Renal cortical epithelial cell (primary cell): ENCODE data around the gene SETD2. TPM values are rescaled to one million over a fixed set of nuclear protein-coding genes. Genes with fewer than 3 reads are reported as not detected.

Experiments
- total RNA-seq: library from RNA; depleted of rRNA; stranded (reverse); fragments of >200 nt; gene quantifications from 2 replicates; pipeline ENCODE4 v1.2.3, GENCODE V29; 2014

Gene SETD2
- total RNA-seq, 1 donor from 2014 or later, result 75.3 TPM

Other genes starting within 250 kb of the SETD2 start
- 22.3 and 26.2 TPM in 2 replicates for gene CCDC12, start 187.4 kb downstream of the SETD2 start, total RNA-seq
- 14.2 and 25.6 TPM in 2 replicates for gene NBEAL2, start 184.4 kb downstream of the SETD2 start, total RNA-seq
- 16.7 and 19.8 TPM in 2 replicates for gene KIF9, start 118.7 kb upstream of the SETD2 start, total RNA-seq
- gene KLHL18, start 118.8 kb upstream of the SETD2 start, total RNA-seq, result 38.0 and 38.2 TPM in 2 replicates
- 10.6 and 50.3 TPM in 2 replicates for gene PTPN23, start 216.9 kb upstream of the SETD2 start, total RNA-seq